Uterus (tissue), 2 donors: ENCODE data around the gene HOXB4.

Experiments used
- CTCF ChIP-seq, 4 experiments: fragments of 200-600 bp in 2 of 4; fragments of 450-650 bp in 2 of 4; sonication (generic) in 2 of 4; IDR thresholded peaks; one replicate each; pipeline ENCODE4 v1.5.1; 2016 to 2019; ENCODE audit warnings: antibody characterized with exemption in 4 of 4, mild to moderate bottlenecking in 2 of 4, moderate library complexity in 1 of 4
- POLR2A ChIP-seq, 2 donors: fragments of 450-650 bp; IDR thresholded peaks; one replicate each; pipeline ENCODE4 v1.6.1; 2016; ENCODE audit warnings: antibody characterized with exemption in 2 of 2, mild to moderate bottlenecking in 1 of 2, moderate library complexity in 1 of 2

- TF ChIP-seq CTCF (IDR thresholded peaks at IDR 0.05), result no peak
- no peak for TF ChIP-seq POLR2A (IDR thresholded peaks at IDR 0.05)
Measured at GRCh38 chr17:48588074-48588415, 9.9 kb upstream of the HOXB4 start.
